Measurements from ENCODE around the gene AFF3.

GRCh38 chr2:99675130-99675661 lies 467.2 kb downstream of the AFF3 start:
- TF ChIP-seq CTCF (IDR thresholded peaks at IDR 0.05) = no peak
- TF ChIP-seq POLR2A (IDR thresholded peaks at IDR 0.05) = no peak

Measured in stomach (tissue), 4 donors.